Measurements from ENCODE around the gene SOWAHB.

- TF ChIP-seq POLR2A (IDR thresholded peaks at IDR 0.05; ENCODE audit: low read depth, low read length) = no peak
- TF ChIP-seq POLR2AphosphoS5 (IDR thresholded peaks at IDR 0.05; ENCODE audit: low read depth, low read length) = no peak
- no peak for TF ChIP-seq TAF1 (IDR thresholded peaks at IDR 0.05; ENCODE audit: borderline replicate concordance, low read depth, low read length)
These were observed 30.6 kb downstream of the SOWAHB start for GRCh38 chr4:76867377-76867776.
